Breast epithelium (tissue), 3 donors: Measurements from ENCODE around the gene CUL4A.

ENCODE experiments used
- CTCF ChIP-seq, 3 donors: fragments of 450-650 bp; IDR thresholded peaks; one replicate each; pipeline ENCODE4 v1.5.1; 2016 to 2017; ENCODE audit warnings: antibody characterized with exemption in 3 of 3, mild to moderate bottlenecking in 3 of 3, moderate library complexity in 3 of 3
- POLR2A ChIP-seq: fragments of 450-650 bp; IDR thresholded peaks from one replicate; pipeline ENCODE4 v1.6.1; 2016; ENCODE audit warnings: antibody characterized with exemption, mild to moderate bottlenecking, moderate library complexity
- POLR2AphosphoS5 ChIP-seq, 3 donors: sonication (generic); formaldehyde crosslinking; IDR thresholded peaks; one replicate each; pipeline ENCODE4 v1.6.1; 2017; ENCODE audit warnings: antibody characterized with exemption in 3 of 3

DNA sequence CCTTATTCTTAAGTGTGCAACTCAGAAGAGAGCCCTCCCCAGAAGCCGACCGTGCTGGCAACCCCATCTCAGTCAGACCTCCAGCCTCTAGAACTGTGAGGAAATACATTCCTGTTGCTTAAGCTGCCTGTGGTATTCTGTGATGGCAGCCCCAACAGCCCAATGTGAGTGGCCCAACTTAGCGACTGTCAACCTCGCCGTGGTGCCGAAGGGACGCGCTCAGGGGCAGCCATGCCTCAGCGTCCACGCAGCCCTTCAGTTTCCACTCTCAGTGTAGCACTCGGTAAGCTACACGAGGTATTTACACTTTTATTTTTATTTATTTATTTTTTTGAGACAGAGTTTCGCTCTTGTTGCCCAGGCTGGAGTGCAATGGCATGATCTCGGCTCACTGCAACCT, 32.6 kb upstream of the CUL4A start:
- no peak for TF ChIP-seq POLR2A
- TF ChIP-seq CTCF (IDR thresholded peaks at IDR 0.05), result no peak
- no peak for TF ChIP-seq POLR2AphosphoS5 (IDR thresholded peaks at IDR 0.05)
